ENCODE measurements around the gene NISCH. TPM values are rescaled to one million over a fixed set of nuclear protein-coding genes. Genes with fewer than 3 reads are reported as not detected.

Gene NISCH
- total RNA-seq, 6 experiments from 2014 or later = 19.7 to 51.9 (median 30.6) TPM

- no peak for TF ChIP-seq CTCF (IDR thresholded peaks at IDR 0.05)
- no peak for TF ChIP-seq POLR2A (IDR thresholded peaks at IDR 0.05)
- H3K4me3 ChIP-seq = no peak overlapping the region
- WGBS (ENCODE audit: insufficient coverage, low coverage, low lambda C conversion rate, missing lambda C conversion rate) = 65% methylated on average over 6 of the region's 10 CpGs
- H3K4me1 ChIP-seq = no peaks in the 10 kb centered on the region
- no peaks in the 10 kb centered on the region for H3K27me3 ChIP-seq
- ATAC-seq (no peak), DNase-seq (no peak)
- no peaks in the 10 kb centered on the region for H3K36me3 ChIP-seq
- no peak overlapping the region for H3K27ac ChIP-seq
- intact Hi-C loops (cut with DNase I) = no loop called here
- no peaks in the 10 kb centered on the region for H3K9me3 ChIP-seq
Measured at GRCh38 chr3:52431459-52432223, 23.8 kb upstream of the NISCH start.

DNA sequence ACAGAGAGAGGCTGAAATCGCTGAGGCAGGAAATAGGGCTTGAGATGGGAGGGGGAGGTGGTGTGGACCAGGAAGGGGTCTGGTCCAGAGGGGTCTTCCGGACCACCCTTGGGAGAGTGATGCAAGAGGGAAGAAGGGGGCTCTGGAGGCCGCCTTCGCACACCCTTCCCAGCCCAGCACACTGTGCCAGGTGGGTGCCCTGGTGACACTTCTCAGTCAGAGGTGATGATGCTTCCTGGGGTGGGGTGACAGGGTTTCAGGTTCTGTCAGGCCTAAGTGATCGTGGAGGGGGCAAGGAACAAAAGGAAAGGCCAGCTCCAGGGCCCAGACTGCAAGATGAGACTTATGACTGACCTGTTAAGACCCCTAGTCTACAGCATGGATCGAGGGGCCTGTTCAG is 23.2 kb upstream of the NISCH start:
- TF ChIP-seq POLR2A (IDR thresholded peaks at IDR 0.05) (no peak), CTCF (IDR thresholded peaks at IDR 0.05) (no peak)
- no peaks in the 10 kb centered on the region for H3K36me3 ChIP-seq
- no peak for ATAC-seq
- H3K27me3 ChIP-seq = no peaks in the 10 kb centered on the region
- intact Hi-C loops (cut with DNase I) = no loop called here
- no peak overlapping the region for H3K4me3 ChIP-seq
- no peaks in the 10 kb centered on the region for H3K4me1 ChIP-seq
- 64% methylated on average over 4 of the region's 6 CpGs for WGBS (ENCODE audit: insufficient coverage, low coverage, low lambda C conversion rate, missing lambda C conversion rate)
- H3K9me3 ChIP-seq = no peaks in the 10 kb centered on the region
- DNase-seq = no peak
- H3K27ac ChIP-seq = no peak overlapping the region

DNA sequence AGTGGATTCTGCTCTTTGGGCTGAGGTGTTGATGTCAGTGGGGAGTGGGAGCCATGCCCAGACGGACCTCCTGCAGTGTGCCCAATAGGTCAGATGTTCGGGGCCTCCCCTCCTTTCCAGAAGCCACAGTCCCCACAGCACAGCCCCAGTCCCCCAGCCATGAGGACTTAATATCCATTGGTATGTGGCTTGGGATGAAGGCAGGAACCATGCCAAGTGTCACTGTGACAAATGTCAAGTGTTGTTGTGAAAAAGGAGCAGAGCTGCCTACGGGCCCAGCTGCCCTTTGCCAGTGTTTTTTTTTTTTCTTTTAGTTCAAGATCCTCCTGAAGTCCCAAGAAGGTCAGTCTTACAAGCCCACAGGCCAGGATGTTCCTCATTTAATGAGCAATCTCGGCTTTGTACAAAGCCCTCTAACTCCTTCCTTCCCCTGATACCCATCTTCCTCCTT is 22.7 kb upstream of the NISCH start:
- H3K27me3 ChIP-seq = no peaks in the 10 kb centered on the region
- H3K4me3 ChIP-seq = no peak overlapping the region
- DNase-seq = peak in 1 of 3 donors; percentile 39
- intact Hi-C loops (cut with DNase I) = no loop called here
- no peak for TF ChIP-seq CTCF (IDR thresholded peaks at IDR 0.05)
- TF ChIP-seq POLR2A (IDR thresholded peaks at IDR 0.05) = no peak
- H3K9me3 ChIP-seq = no peaks in the 10 kb centered on the region
- WGBS (ENCODE audit: insufficient coverage, low coverage, low lambda C conversion rate, missing lambda C conversion rate) = 32% methylated on average over 2 of the region's 4 CpGs
- no peak for ATAC-seq
- no peaks in the 10 kb centered on the region for H3K4me1 ChIP-seq
- H3K27ac ChIP-seq = no peak overlapping the region
- no peaks in the 10 kb centered on the region for H3K36me3 ChIP-seq

DNA sequence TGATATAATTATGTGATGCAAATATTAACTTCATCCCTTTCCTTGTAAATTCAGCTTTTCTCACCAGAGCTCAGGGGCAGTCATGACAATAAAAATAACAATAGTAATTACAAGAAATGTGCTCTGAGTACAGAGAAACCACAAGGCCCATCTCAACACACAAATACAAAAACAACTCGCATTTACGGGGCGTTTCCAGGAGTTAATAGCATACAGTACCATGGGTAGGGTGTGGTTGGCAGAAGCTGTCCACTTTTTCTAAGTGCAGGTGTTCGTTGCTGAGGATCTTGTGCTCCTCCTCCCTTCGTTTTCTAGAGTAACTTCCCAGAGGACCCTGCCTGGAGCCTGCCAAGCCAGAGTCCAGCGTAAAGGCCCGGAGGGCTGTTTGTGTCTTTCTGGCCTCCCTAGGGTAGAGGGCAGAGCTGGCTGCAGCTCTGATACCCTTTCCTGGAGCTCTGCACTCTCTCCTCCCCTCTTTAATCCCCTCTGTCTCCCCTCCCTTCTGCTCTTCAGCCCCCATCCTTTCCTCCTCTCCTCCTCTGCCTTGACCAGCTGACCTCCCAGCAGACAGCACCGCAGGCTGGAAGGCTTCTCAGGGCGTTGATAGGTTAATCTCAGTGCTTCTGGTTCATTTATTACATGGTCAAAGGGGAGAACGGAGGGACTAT is 21.9 kb upstream of the NISCH start:
- no peaks in the 10 kb centered on the region for H3K9me3 ChIP-seq
- no peak for ATAC-seq
- no peaks in the 10 kb centered on the region for H3K4me1 ChIP-seq
- TF ChIP-seq CTCF (IDR thresholded peaks at IDR 0.05) = no peak
- intact Hi-C loops (cut with DNase I) = no loop called here
- DNase-seq = no peak
- no peak overlapping the region for H3K27ac ChIP-seq
- 82% methylated on average over 9 of the region's 10 CpGs for WGBS (ENCODE audit: insufficient coverage, low coverage, low lambda C conversion rate, missing lambda C conversion rate)
- no peak overlapping the region for H3K4me3 ChIP-seq
- no peaks in the 10 kb centered on the region for H3K36me3 ChIP-seq
- H3K27me3 ChIP-seq = no peaks in the 10 kb centered on the region

Measured in right lobe of liver (tissue), 6 donors.